ENCODE data around the gene IFI35. TPM values are rescaled to one million over a fixed set of nuclear protein-coding genes. Genes with fewer than 3 reads are reported as not detected.
"Not testable (repeated sequence)": the region's sequence is repeated elsewhere in the genome, so short reads cannot be mapped to it uniquely, and the experiment has no call there.

The IFI35 gene
- total and polyA plus RNA-seq, 2 of the 8 experiments (the other 6 are each of a cell fraction or from before 2014, with no cell fraction given): 2.5 to 4.7 TPM

DNA sequence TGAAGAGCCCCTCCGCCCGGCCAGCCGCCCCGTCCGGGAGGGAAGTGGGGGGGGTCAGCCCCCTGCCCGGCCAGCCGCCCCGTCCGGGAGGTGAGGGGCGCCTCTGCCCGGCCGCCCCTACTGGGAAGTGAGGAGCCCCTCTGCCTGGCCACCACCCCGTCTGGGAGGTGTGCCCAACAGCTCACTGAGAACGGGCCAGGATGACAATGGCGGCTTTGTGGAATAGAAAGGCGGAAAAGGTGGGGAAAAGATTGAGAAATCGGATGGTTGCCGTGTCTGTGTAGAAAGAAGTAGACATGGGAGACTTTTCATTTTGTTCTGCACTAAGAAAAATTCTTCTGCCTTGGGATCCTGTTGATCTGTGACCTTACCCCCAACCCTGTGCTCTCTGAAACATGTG lies 33.3 kb upstream of the IFI35 start:
- H3K14ac ChIP-seq (ENCODE audit: insufficient read length); H3K36me3 ChIP-seq (ENCODE audit: control insufficient read depth in 2 of 4, insufficient read depth in 4 of 4, low read length in 3 of 4); H4K8ac ChIP-seq (ENCODE audit: extremely low read depth, insufficient read depth, low read length); H3K4ac ChIP-seq (replicated peaks; ENCODE audit: insufficient read length, low read depth, low read length); H3K18ac ChIP-seq (ENCODE audit: extremely low read depth, low read length); CTCF ChIA-PET (ENCODE audit: partially characterized antibody); H3K56ac ChIP-seq (replicated peaks; ENCODE audit: insufficient read length, low read depth, low read length); H2AK5ac ChIP-seq (ENCODE audit: low read depth, low read length); H3K27ac ChIP-seq (ENCODE audit: low read depth, low read length); H3K27me3 ChIP-seq (replicated peaks in 1 of 4; ENCODE audit: control insufficient read depth in 3 of 4, extremely low read depth in 1 of 4, insufficient read depth in 3 of 4, low read length in 3 of 4); H3K79me1 ChIP-seq (ENCODE audit: low read depth, low read length); H3K9ac ChIP-seq (replicated peaks in 1 of 4; ENCODE audit: extremely low read depth in 1 of 4, low read depth in 3 of 4, low read length in 3 of 4); H2BK20ac ChIP-seq (ENCODE audit: low read length); H3K4me1 ChIP-seq (replicated peaks in 1 of 4; ENCODE audit: control insufficient read depth in 3 of 4, insufficient read depth in 4 of 4, low read length in 3 of 4); H2BK5ac ChIP-seq (ENCODE audit: low read depth, low read length); H4K20me1 ChIP-seq (replicated peaks in 1 of 2; ENCODE audit: control insufficient read depth in 1 of 2, insufficient read depth in 2 of 2, low read length in 2 of 2); H2BK120ac ChIP-seq (replicated peaks; ENCODE audit: low read depth, low read length); H3K79me2 ChIP-seq (ENCODE audit: control insufficient read depth in 1 of 2, insufficient read depth in 2 of 2, low read length in 2 of 2); H4K5ac ChIP-seq (ENCODE audit: insufficient read length, low read depth, low read length); H2BK12ac ChIP-seq (ENCODE audit: low read depth, low read length); H3K23ac ChIP-seq (ENCODE audit: insufficient read length); FAIRE-seq; DNase-seq (ENCODE audit: low read depth in 1 of 2, low spot score in 2 of 2); H3K4me2 ChIP-seq (ENCODE audit: insufficient read depth in 1 of 2, low read depth in 2 of 2, low read length in 2 of 2); H3K4me3 ChIP-seq (ENCODE audit: extremely low read depth in 1 of 4, insufficient read depth in 2 of 4, low read depth in 3 of 4, low read length in 4 of 4); H2BK15ac ChIP-seq (ENCODE audit: low read length); H3K23me2 ChIP-seq (ENCODE audit: low read depth, low read length); H2AFZ ChIP-seq (ENCODE audit: low read length); H4K91ac ChIP-seq (replicated peaks; ENCODE audit: insufficient read length, low read length); H3K9me3 ChIP-seq (ENCODE audit: insufficient read depth in 2 of 2, low read depth in 1 of 2, low read length in 1 of 2): not testable (repeated sequence)
- no CpG with 5 or more reads among the region's 18 CpGs for WGBS, 2 experiments (ENCODE audit: extremely low coverage in 1 of 2, insufficient coverage in 1 of 2, insufficient read length in 1 of 2, insufficient replicate concordance in 2 of 2, low coverage in 1 of 2, low lambda C conversion rate in 2 of 2, missing lambda C conversion rate in 1 of 2)
- POLR2A ChIA-PET (ENCODE audit: partially characterized antibody): interaction anchor here (1.4 kb wide), 1 partner anchor 25 kb away, joined by 3 read pairs; the partner anchor contains the start of gene RPL27

All from H1 (cell line).